ENCODE results near the gene TMEM72. TPM values are rescaled to one million over a fixed set of nuclear protein-coding genes. Genes with fewer than 3 reads are reported as not detected.

Gene TMEM72
- total RNA-seq, 4 donors from 2014 or later, result not detected

DNA sequence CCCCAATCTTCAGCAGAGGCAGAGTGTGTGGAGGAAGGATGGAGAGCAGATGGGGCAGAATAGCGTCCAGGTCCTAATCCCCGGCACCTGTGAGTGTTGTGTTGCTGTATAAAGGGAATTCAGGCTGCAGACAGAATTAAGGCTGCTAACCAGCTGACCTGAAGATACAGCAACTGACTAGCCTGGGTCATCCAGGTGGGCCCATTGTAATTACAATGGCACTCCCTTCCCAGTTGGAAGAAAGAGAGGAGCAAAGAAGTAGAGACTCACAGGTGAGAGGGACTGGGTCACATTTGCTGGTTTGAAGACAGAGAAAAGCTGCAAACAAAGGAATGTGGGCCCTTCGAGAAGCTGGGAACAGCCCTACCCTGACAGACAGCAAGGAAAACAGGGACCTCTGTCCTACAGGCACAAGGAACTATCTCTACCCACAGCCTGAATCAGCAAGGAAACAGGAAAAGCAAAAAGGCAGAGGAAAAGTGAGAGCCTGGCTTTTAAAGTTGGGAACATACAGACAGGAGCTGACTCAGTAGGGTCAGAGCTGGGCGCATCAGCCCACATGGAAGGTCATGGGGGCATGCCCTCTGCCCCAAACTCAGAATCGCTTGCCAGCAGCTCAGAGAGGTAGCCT lies 11.6 kb upstream of the TMEM72 start:
- no peaks in the 10 kb centered on the region for H3K36me3 ChIP-seq
- H3K4me3 ChIP-seq (replicated peaks in 1 of 3), result no peak overlapping the region
- no peaks in the 10 kb centered on the region for H3K9me3 ChIP-seq
- no peak overlapping the region for H3K27ac ChIP-seq
- no peak for DNase-seq
- peaks cover 0 to 5% of the 10 kb centered on the region in 2 donors for H3K4me1 ChIP-seq
- intact Hi-C loops (cut with DNase I), result no loop called here
- WGBS, 2 donors, result 71 to 84% methylated on average over 5 of the region's 5 CpGs
- TF ChIP-seq, protein P1, sequence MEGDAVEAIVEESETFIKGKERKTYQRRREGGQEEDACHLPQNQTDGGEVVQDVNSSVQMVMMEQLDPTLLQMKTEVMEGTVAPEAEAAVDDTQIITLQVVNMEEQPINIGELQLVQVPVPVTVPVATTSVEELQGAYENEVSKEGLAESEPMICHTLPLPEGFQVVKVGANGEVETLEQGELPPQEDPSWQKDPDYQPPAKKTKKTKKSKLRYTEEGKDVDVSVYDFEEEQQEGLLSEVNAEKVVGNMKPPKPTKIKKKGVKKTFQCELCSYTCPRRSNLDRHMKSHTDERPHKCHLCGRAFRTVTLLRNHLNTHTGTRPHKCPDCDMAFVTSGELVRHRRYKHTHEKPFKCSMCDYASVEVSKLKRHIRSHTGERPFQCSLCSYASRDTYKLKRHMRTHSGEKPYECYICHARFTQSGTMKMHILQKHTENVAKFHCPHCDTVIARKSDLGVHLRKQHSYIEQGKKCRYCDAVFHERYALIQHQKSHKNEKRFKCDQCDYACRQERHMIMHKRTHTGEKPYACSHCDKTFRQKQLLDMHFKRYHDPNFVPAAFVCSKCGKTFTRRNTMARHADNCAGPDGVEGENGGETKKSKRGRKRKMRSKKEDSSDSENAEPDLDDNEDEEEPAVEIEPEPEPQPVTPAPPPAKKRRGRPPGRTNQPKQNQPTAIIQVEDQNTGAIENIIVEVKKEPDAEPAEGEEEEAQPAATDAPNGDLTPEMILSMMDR (IDR thresholded peaks at IDR 0.05), result no peak
- TF ChIP-seq POLR2A (IDR thresholded peaks at IDR 0.05), result no peak
- H3K27me3 ChIP-seq, result no peaks in the 10 kb centered on the region

DNA sequence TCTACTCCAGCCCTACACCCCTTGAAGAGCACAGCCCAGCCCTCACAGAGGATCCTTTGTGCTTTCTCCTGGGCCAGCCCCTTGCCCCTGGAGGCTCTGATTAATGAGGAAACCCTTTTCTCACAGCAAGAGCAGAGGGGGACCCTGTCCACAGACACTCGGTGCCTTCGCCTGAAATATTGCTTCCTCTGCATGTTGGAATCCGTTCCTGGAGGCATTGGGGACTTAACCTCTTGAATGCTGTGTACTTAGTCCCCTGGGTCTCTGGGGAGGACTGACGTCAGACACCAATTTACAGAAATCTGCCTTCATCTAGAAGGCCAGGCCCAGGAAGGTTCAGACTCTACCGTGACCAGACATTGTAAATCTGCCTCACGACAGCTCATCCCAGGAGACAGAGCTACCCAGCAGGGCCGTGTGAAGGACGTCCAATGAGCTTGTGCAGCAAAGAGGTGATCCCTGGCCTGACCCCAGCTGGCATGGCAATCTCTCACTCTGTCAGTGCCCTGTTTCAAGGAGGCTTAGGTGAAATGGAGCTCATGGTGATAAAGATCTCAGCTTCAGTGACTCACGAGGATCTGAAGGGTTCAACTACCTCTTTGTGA lies 8.1 kb upstream of the TMEM72 start:
- no peak overlapping the region for H3K27ac ChIP-seq
- intact Hi-C loops (cut with DNase I), result no loop called here
- H3K4me3 ChIP-seq (replicated peaks in 1 of 3), result no peak overlapping the region
- peak; percentile 46 to 47 for DNase-seq
- WGBS, 2 donors, result 34 to 37% methylated on average over 8 to 9 of the region's 9 CpGs
- H3K36me3 ChIP-seq, result no peaks in the 10 kb centered on the region
- H3K27me3 ChIP-seq, result no peaks in the 10 kb centered on the region
- H3K9me3 ChIP-seq, result no peaks in the 10 kb centered on the region
- H3K4me1 ChIP-seq, result peaks cover 9 to 11% of the 10 kb centered on the region in 2 donors
- TF ChIP-seq POLR2A (IDR thresholded peaks at IDR 0.05), result no peak
- TF ChIP-seq, protein P1 (IDR thresholded peaks at IDR 0.05), result no peak

DNA sequence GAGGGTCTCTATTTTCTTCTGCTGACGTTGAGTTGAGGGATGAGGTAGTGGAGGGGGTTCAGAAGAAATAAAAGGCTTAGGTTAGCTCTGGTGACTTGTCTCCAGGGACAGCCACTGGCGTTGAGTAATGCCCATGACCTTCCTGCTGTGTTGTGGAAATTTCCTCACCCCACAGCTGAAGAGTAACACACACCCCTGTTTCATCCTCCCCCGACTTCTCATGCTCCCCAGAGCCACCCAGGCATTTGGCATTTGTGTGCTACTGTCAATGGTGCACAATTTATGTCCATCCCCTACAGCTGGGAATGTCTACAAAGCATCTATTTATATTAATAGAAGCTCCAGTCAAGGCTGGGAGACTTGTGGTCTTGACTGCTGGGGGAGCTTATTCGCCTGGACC lies 4.7 kb upstream of the TMEM72 start:
- no peak for DNase-seq
- Histone ChIP-seq H3K4me3 (replicated peaks in 1 of 3) (no peak overlapping the region), H3K9me3 (no peaks in the 10 kb centered on the region), H3K27ac (no peak overlapping the region), H3K4me1 (peaks cover 28 to 36% of the 10 kb centered on the region in 2 donors), H3K36me3 (no peaks in the 10 kb centered on the region), H3K27me3 (no peaks in the 10 kb centered on the region)
- intact Hi-C loops (cut with DNase I), result no loop called here
- no peak for TF ChIP-seq POLR2A (IDR thresholded peaks at IDR 0.05)
- TF ChIP-seq, protein P1 (IDR thresholded peaks at IDR 0.05), result no peak
- WGBS, 2 donors, result 84% methylated on average over 3 to 4 of the region's 4 CpGs

DNA sequence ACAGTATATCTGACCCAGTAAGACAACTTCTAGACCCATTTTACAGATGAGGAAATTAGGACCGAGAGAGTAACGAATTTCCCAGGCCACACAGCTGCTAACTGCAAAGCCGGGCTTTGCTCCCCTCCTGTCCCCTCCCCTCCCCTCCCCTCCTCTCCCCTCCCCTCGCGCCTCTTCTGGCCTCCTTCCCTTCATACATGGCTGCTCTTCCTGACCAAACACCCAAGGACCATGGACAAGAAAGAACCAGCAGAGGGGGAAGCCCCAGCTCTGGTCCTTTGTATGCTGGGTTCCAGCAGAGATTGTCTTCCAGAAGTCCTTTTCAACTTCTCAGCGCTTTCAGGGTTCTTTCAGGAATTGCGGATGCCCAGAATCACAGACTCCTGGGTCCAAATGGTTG lies 3.6 kb upstream of the TMEM72 start:
- H3K9me3 ChIP-seq, result no peaks in the 10 kb centered on the region
- peak overlapping the region; percentile 29 to 69 (median 53) for H3K27ac ChIP-seq
- TF ChIP-seq, protein P1 (IDR thresholded peaks at IDR 0.05), result no peak
- TF ChIP-seq POLR2A (IDR thresholded peaks at IDR 0.05), result no peak
- H3K36me3 ChIP-seq, result no peaks in the 10 kb centered on the region
- no peak overlapping the region for H3K4me3 ChIP-seq (replicated peaks in 1 of 3)
- intact Hi-C loops (cut with DNase I), result no loop called here
- DNase-seq, result peak; percentile 69 to 70
- WGBS, 2 donors, result 26 to 48% methylated on average over 7 of the region's 7 CpGs
- no peaks in the 10 kb centered on the region for H3K27me3 ChIP-seq
- peaks cover 29 to 42% of the 10 kb centered on the region in 2 donors for H3K4me1 ChIP-seq

DNA sequence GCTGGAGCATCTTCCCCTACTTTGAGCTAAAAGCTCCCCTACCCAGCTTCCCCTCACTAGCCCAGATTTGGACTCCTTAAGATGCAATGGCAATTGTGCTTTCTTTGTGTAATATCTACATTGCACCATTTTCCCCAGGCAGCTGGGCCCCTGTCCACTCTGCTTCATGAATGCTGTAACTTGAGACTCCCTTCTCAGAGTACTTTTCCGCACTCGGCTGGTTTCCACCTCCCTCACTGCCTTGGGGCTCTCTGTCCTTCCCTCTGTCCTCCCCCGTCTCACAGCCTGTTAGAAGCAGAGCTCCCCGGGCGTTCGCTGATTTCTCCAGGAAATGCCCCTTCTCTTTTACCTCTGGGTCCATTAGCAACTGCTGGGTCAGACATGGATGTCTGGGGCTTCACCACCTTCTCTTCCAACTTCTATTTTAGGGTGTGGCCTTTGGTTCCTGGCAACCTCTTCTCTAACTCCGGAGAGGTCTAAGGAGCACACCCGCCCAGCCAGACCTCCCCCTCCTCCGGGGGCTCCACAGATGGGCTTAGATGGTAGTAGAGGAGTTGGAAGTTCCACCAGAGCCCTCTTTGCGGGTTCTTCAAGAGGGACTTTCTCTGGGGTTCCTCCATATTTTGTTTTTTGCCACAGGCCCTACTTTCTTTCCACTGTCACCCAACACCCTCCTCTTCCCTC lies 2.9 kb upstream of the TMEM72 start:
- Histone ChIP-seq H3K4me3 (replicated peaks in 1 of 3) (no peak overlapping the region), H3K36me3 (no peaks in the 10 kb centered on the region), H3K4me1 (peaks cover 32 to 49% of the 10 kb centered on the region in 2 donors), H3K27ac (peak overlapping the region; percentile 29 to 69 (median 53)), H3K9me3 (no peaks in the 10 kb centered on the region), H3K27me3 (no peaks in the 10 kb centered on the region)
- intact Hi-C loops (cut with DNase I), result no loop called here
- 27 to 42% methylated on average over 10 of the region's 10 CpGs for WGBS, 2 donors
- peak; percentile 85 to 87 for DNase-seq
- TF ChIP-seq, protein P1 (IDR thresholded peaks at IDR 0.05), result no peak
- no peak for TF ChIP-seq POLR2A (IDR thresholded peaks at IDR 0.05)

All from thyroid gland (tissue), 4 donors.